SH-SY5Y (cell line): ENCODE results near the gene PRDM16.

ENCODE experiments used
- GATA2 ChIP-seq: IDR thresholded peaks from 2 replicates; pipeline ENCODE4 v1.6.1; 2011; ENCODE audit warnings: mild to moderate bottlenecking, low read depth, low read length
- GATA3 ChIP-seq: IDR thresholded peaks from 2 replicates; pipeline ENCODE4 v1.6.1; 2011; ENCODE audit warnings: low read depth, mild to moderate bottlenecking, low read length, moderate library complexity

The PRDM16 gene

DNA sequence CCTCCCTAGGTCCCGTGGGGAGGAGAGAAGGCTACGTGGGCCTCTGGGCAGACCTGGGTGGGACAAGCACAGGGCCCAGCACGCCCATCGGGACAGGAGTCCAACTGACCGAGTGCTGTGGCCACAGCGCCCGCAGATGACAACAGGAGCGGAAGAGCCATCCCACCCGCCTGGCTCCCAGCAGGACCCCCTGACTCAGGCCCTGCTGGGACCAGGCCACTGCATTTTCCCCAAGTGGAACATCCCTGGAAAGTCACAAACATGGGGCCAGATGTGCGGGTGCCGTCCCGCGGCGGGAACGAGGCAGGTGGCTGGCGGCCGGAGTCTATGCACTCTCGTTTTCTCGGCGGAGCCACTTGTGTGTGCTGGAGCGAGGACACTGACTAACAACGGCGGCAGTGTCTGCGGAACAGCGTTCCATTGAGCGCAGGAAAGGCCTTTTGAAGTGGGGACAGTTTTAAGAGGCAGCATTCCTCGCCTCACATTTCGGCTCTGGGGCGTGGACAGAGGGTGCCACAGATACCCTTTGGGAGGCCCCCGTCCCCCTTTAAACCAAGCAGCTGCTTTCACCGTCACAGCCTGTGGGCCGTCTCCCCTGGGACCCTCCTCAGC, 291.7 kb downstream of the PRDM16 start:
- TF ChIP-seq GATA3 (no peak), GATA2 (no peak)

DNA sequence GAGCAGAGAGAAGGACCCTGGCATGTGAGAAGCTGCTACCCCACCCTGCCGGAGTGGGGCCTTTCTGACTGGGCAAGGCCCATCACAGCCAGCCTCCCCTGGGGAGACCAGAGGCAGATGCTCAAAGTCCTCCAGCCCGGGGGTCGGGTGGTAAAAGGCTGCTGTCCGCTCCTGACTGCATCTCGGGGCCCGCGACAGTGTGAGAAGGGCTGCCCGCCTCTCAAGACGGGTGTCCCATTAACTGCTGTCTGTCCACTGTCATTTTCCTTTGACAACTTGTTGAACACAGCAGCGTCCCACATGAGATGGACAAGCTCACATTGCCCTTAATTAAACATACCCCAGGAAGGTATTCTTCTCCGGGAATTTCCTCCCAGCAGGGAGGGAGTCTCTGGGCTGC, 294.0 kb downstream of the PRDM16 start:
- TF ChIP-seq GATA3 = no peak
- no peak for TF ChIP-seq GATA2

GRCh38 chr1:3363756-3364155, 294.8 kb downstream of the PRDM16 start:
- TF ChIP-seq GATA2 (no peak), GATA3 (no peak)

GRCh38 chr1:3364551-3364950, 295.5 kb downstream of the PRDM16 start:
- TF ChIP-seq GATA2 (no peak), GATA3 (no peak)

GRCh38 chr1:3364983-3365382, 296.0 kb downstream of the PRDM16 start:
- TF ChIP-seq GATA2 = no peak
- no peak for TF ChIP-seq GATA3

DNA sequence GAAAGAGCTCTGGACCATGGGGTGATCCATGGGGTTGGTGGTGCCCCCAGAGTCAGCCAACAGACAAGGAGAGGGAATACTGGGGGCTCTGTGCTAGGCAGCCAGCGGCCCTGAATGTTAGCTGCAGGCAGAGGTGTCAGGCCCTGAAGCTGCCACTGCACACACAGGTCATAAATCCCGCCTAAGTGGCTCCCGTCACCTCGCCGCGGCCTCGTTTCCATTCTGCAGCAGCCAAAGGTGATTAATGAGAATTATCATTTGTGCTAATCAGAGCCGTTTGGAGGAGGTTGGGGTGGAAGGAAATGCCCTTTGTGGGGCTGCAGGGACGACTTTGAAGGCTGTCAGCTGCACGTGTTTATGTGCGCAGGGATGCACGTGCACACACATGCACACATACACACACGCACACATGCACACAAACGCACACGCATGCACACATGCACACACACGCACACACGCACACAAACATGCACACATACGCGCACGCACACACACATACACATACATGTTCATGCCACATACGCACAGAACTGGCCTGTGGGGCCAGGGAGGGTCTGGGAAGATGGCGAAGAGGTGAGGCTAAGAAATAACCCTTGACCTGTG, 296.6 kb downstream of the PRDM16 start:
- TF ChIP-seq GATA2 (no peak), GATA3 (no peak)

- TF ChIP-seq GATA2 (no peak), GATA3 (no peak)
Measured at GRCh38 chr1:3366126-3367051, 297.4 kb downstream of the PRDM16 start.

DNA sequence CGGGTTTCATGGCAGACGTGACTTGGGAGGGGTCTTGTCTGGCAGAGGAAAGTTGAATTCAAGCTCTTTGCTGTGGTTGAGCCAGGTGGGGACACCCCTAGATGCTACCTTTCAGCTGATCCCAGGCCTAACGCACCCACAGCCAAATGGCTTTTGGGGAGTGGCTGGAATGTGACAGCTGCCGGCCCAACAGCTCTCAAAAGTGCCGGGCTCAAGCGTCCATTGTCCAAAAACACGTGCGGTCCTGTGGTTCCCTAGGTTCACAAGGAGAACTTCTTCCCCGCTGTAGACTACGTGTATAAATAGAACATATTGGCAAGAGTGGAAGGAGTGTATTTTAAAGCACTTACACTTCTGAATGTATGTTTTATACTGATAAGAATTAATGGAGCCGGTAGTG, 298.4 kb downstream of the PRDM16 start:
- no peak for TF ChIP-seq GATA2
- no peak for TF ChIP-seq GATA3

GRCh38 chr1:3368059-3368458, 299.1 kb downstream of the PRDM16 start:
- TF ChIP-seq GATA3 (no peak), GATA2 (no peak)

- no peak for TF ChIP-seq GATA3
- no peak for TF ChIP-seq GATA2
Measured at GRCh38 chr1:3368711-3369445, 299.9 kb downstream of the PRDM16 start.

DNA sequence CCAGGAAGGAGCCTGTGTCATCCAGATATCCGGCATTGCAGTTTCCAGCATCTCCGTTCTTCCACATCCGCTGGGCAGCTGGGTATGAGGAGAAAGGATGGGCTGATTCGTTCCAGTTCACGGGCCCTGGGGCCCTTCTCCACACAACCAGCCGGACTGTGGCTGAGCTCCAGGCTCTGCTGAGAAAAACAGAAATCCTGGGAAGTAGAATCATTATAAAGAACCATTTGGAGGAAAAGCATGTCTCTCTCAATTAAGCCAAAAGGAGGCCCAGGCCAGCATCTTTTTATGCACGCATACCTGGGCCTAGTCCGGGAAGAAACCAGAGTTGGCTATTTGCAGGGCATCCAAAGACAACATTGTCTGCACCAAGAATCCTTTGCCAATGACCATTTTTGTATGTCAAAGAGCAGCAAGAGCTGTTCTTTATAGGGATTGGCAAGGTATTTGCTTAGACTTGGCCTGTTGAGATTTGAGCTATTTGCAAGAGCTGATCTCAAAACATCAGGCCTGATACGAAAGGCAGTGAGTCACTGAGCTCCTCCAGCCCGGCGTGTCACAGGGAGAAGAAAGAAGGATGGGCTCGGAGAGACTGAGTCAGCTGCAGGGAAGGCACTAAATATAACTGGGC, 300.6 kb downstream of the PRDM16 start:
- TF ChIP-seq GATA3 (no peak), GATA2 (no peak)

- TF ChIP-seq GATA3 = no peak
- TF ChIP-seq GATA2 = no peak
Measured at GRCh38 chr1:3370856-3371703, 302.1 kb downstream of the PRDM16 start.

DNA sequence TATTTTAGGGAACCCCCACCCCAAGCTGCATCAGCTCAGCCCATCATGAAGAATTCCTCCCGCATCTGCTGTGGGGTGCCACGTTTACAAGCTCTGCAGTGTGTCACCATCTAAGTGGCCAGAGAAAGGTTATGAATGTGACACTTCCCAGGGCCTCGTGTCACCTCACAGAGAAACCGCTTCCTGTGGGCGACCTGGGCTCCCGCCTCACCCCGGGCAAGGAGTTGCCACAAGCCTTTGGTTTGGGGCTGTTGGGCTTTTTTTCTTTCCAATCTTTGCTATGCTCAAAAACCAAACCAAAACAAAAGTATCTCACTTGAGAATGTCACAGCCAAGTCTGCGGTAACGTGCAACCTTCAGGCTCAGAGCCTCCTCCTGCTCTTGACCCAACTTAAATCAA, 303.3 kb downstream of the PRDM16 start:
- no peak for TF ChIP-seq GATA3
- TF ChIP-seq GATA2 = no peak
